ENCODE measurements around the gene TOMM40L. TPM values are rescaled to one million over a fixed set of nuclear protein-coding genes. Genes with fewer than 3 reads are reported as not detected.
"Not testable (repeated sequence)": the region's sequence is repeated elsewhere in the genome, so short reads cannot be mapped to it uniquely, and the experiment has no call there.

TOMM40L gene
- total RNA-seq, 1 donor, result 13.4 TPM

DNA sequence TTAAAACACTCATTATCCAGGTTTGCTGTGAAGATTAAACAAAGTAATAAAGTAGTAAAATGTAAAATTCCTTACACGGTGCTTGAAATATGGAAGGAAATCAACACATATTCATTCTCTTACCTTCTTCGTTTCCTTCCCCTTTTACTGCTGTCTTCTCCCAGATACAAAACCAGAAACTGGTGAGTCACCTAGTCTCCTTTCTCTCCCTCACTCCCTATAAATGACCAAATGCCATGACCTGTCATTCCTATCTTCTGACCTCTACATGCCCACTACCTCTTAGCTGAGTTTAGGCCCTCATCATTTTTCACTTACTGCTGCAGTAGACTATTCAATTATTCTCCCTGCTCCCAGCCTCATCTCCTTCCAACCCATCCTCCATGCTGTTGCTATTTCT is 16.5 kb downstream of the TOMM40L start:
- TF ChIP-seq, protein P1, sequence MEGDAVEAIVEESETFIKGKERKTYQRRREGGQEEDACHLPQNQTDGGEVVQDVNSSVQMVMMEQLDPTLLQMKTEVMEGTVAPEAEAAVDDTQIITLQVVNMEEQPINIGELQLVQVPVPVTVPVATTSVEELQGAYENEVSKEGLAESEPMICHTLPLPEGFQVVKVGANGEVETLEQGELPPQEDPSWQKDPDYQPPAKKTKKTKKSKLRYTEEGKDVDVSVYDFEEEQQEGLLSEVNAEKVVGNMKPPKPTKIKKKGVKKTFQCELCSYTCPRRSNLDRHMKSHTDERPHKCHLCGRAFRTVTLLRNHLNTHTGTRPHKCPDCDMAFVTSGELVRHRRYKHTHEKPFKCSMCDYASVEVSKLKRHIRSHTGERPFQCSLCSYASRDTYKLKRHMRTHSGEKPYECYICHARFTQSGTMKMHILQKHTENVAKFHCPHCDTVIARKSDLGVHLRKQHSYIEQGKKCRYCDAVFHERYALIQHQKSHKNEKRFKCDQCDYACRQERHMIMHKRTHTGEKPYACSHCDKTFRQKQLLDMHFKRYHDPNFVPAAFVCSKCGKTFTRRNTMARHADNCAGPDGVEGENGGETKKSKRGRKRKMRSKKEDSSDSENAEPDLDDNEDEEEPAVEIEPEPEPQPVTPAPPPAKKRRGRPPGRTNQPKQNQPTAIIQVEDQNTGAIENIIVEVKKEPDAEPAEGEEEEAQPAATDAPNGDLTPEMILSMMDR (IDR thresholded peaks at IDR 0.05; ENCODE audit: insufficient read depth, low read depth, low read length), result no peak
- no peak overlapping the region for H3K4me3 ChIP-seq (ENCODE audit: low read depth, low read length)
- no peak for DNase-seq (ENCODE audit: low read depth)

DNA sequence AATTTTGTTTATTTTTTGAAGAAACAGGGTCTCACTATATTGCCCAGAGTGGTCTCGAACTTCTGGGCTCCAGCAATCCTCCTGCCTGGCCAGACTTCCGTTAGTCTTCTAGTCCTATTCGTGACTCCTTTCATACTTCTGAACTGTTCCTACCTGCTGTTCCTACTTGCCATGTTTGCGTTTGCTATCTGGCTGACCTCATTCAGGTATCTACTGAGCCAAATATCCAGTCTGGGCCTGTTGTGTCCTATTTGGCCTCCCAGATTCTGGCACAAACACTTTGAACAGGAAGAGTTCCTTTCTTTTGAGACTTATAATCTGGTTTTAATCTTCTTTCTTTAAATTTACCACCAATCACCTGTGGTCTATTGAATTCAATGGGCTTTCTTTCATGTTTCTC is 19.0 kb downstream of the TOMM40L start:
- TF ChIP-seq, protein P1 (IDR thresholded peaks at IDR 0.05; ENCODE audit: insufficient read depth, low read depth, low read length), result no peak
- H3K4me3 ChIP-seq (ENCODE audit: low read depth, low read length), result no peak overlapping the region
- no peak for DNase-seq (ENCODE audit: low read depth)

DNA sequence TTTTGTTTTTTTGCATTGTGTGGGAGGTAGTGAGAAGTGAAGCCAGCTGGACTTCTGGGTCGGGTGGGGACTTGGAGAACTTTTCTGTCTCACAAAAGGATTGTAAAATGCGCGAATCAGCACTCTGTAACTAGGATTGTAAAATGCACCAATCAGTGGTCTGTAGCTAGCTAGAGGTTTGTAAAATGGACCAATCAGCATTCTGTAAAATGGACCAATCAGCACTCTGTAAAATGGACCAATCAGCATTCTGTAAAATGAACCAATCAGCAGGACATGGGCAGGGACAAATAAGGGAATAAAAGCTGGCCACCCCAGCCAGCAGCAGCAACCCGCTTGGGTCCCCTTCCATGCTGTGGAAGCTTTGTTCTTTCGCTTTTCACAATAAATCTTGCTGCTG is 24.2 kb downstream of the TOMM40L start:
- DNase-seq (ENCODE audit: low read depth); H3K4me3 ChIP-seq (ENCODE audit: low read depth, low read length): not testable (repeated sequence)

DNA sequence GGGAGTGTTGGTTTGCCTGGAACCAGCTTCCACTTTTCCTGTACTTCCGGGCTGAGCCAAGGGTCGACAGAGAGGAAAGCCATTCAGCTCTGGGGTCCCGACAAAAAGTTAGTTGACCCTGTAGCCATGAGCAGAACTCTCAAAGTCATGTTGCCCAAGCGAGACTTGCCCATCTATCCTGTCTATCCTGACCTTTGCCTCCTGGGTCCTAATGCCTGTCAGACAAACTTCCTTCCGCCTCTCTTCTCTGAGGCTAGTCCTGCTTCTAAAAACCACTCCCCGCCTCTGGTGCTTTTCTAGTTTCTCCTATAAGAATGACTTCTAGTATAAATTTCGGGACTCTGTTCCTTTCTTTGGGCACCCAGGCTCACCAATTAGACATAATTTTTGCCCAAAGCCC is 25.0 kb downstream of the TOMM40L start:
- TF ChIP-seq, protein P1 (IDR thresholded peaks at IDR 0.05; ENCODE audit: insufficient read depth, low read depth, low read length), result no peak
- no peak for DNase-seq (ENCODE audit: low read depth)
- no peak overlapping the region for H3K4me3 ChIP-seq (ENCODE audit: low read depth, low read length)

DNA sequence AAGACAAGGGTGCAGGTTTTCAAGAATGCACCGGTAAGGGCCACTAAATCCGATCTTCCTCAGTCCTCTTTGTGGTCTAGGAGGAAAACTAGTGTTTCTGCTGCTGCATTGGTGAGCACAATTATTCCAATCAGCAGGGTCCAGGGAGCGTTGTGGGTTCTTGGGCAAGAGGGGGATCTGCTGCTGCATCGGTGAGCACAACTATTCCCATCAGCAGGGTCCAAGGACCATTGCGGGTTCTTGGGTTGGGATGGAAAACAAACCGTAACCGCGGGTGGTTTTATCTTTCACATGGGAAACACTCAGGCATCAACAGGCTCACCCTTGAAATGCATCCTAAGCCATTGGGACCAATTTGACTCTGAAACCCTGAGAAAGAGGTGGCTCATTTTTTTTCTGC is 25.7 kb downstream of the TOMM40L start:
- DNase-seq (ENCODE audit: low read depth), result no peak
- TF ChIP-seq, protein P1 (IDR thresholded peaks at IDR 0.05; ENCODE audit: insufficient read depth, low read depth, low read length), result no peak
- H3K4me3 ChIP-seq (ENCODE audit: low read depth, low read length), result no peak overlapping the region

DNA sequence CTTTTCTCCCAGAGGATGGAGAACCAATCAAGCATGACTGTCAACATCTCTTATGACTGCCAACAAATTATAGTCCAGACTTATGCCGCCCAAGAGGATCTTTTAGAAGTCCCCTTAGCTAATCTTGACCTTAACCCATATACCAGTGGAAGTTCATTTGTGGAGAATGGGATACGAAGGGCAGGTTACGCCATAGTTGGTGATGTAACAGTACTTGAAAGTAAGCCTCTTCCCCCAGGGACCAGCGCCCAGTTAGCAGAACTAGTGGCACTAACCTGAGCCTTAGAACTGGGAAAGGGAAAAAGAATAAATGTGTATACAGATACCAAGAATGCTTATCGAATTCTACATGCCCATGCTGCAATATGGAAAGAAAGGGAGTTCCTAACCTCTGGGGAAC is 29.4 kb downstream of the TOMM40L start:
- DNase-seq (ENCODE audit: low read depth); H3K4me3 ChIP-seq (ENCODE audit: low read depth, low read length): not testable (repeated sequence)

DNA sequence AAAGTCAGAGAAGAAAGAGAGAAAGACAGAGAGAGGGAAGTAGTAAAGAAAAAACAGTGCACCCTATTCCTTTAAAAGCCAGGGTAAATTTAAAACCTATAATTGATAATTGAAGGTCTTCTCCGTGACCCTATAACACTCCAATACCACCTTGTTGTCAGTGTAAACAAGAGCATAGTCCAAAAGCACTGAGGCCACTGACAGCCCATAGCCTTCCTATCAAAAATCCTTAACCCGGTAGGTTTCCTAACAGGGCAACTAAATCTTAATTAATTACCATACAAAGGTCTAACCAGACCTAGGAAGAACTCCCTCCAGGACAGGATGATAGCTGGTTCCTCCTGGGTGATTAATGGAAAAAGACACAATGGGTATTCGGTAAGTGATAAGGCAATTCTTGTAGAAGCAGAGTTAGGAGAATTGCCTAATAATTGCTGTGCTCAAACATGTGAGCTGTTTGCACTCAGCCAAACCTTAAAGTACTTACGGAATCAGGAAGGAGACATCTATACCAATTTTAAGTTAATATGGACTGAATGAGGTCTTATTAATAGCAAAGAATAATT is 30.2 kb downstream of the TOMM40L start:
- DNase-seq (ENCODE audit: low read depth); H3K4me3 ChIP-seq (ENCODE audit: low read depth, low read length): not testable (repeated sequence)

DNA sequence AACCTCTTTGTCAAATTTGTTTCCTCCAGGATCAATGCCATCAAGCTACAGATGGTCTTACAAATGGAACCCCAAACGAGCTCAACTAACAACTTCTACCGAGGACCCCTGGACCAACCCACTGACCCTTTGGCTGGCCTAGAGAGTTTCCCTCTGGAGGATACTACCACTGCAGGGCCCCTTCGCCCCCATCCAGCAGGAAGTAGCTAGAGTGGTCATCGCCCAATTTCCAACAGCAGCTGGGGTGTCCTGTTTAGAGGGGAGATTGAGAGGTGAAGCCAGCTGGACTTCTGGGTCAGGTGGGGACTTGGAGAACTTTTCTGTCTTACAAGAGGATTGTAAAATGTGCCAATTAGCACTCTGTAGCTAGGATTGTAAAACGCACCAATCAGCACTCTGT is 31.2 kb downstream of the TOMM40L start:
- DNase-seq (ENCODE audit: low read depth), result not testable (repeated sequence)

DNA sequence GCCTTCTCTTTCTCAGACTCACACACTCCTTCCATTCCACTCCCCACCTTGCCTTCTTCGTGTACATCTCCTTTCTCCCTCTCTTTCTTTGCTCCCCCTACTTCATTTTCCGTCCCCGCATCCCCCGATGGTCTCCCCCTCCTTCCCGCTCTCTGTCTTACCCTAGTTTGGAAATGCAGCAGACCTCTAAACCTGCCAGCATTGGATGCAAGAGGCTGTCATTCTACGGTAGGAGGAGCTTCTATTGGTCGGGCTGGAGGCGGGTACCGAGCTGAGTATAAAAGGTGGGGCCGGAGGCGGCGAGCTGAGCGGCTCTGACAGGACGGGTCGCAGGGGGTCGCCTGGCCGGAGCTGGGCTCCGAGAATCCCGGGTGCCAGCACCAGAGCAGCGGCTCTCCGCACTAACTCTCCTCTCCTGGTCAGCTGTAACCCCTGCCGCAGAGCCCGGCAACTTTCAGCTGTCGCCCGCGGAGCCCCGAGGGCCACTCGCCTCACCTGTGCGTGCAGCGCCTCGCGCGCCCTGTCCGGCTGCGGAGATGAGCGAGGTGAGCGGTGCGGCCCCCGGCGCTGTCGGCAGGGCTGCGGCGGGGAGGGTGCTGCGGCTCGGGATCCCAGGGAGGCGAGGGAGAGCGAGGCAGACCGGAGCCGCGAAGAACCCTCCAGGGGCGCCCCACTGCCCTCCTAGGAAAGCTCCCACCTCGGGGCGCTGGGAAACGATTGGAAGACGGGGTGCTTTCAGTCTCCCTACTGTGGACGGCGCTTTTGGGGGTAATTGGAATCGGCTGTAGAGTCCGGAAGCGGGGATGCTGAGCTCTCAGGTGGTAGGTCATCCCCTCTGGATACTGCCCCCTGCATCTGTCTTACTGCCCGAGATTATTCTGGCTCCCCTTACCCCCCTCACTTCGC is 32.8 kb downstream of the TOMM40L start, which contains the start of gene PCP4L1:
PCP4L1 (plus strand) TSS at position 307 of the 906 bp plus-strand sequence; CDS start at position 537, 230 bp downstream.
- DNase-seq (ENCODE audit: low read depth), result peak; percentile 20
- TF ChIP-seq, protein P1 (IDR thresholded peaks at IDR 0.05; ENCODE audit: insufficient read depth, low read depth, low read length), result no peak
- H3K4me3 ChIP-seq (ENCODE audit: low read depth, low read length), result peak within 1 kb of the TSS; percentile 40

More for the DNA sequence above, 31.2 kb downstream of the TOMM40L start:
- H3K4me3 ChIP-seq (ENCODE audit: low read depth, low read length), result not testable (repeated sequence)

Data from fibroblast of villous mesenchyme (primary cell).